ENCODE data around the gene CNTN5.

CNTN5 gene

DNA sequence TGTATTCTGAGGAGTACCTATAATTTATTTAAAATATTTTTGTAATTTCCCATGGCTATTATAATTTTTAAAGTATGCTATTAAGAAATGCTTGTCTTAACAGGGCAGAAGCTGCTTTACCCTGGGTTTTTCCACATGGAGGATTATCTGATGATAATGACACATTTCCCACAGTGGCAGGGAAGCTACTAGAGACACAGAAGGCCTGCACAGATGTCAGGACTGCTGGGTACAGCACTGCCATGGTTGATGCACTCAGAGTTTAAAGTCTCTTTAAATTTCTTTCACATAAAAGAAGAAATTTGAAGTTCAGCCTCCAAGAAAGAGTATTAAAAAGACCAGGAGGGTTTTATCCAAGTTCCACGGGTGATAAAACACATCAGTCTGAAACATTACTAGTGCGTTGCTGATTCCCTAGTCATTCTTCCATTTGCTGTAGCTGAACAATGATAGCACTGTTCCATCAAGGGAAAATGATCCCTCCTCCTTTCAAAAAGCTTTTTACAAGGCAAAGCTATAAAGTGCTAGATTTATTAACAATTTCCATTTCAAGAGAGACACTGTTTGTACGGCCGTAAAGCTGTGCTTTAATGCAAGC, 363.0 kb downstream of the CNTN5 start:
- DNase-seq (ENCODE audit: low read depth), result no peak

DNA sequence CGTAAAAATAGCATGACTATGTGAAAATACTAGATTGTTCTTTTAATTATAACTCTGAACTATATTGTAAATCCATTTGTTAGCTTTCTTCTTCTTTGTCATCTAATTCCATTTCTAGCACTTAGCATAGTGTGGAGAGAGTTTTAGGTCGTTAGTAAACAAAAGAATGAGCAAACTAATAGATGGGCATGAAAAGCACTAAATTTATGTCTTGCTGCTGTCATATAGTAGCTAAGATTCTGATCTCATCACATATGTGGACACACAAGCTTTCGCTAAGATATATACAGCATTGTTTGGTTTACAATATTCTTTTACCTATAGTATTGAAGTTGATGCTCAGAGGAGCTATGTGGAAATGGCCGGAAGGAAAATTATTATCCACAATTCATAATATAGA, 370.5 kb downstream of the CNTN5 start:
- DNase-seq (ENCODE audit: low read depth), result no peak

DNA sequence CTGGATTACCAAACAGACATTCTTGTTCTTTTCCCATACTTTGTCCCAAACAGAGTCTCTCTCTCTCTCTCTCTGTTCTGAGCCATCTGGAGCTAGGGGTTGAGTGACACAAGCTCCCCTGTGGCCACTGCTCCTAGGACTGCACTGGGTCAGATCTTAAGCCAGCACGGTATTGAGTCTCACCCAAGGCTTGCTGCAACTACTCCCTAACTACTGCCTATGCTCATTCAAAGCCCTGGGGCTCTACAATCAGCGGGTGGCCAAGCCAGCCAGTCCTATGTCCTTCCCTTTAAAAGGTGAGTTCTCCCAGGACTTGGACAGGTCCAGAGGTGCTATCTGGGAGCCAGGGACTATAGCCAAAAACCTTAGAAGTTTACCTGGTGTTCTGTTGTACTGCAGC, 385.6 kb downstream of the CNTN5 start:
- no peak for DNase-seq (ENCODE audit: low read depth)

DNA sequence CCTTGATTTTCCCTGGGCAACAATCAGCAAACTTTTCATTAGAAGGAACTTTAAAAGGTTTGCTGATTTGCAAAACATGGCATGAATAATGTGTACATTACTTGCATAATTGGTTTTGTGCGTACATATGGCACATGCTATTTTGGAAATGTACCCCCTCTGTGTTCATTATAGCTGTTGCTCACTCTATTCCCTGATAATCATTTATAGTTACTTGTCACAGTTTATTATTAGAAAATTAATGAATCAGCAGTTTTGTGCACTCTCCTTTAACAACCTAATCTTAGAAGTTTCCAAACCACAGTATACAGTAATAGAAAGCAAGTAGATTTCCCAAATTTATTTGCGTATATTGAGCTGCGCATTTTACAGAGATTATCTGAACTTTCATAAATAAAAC, 389.9 kb downstream of the CNTN5 start:
- no peak for DNase-seq (ENCODE audit: low read depth)

DNA sequence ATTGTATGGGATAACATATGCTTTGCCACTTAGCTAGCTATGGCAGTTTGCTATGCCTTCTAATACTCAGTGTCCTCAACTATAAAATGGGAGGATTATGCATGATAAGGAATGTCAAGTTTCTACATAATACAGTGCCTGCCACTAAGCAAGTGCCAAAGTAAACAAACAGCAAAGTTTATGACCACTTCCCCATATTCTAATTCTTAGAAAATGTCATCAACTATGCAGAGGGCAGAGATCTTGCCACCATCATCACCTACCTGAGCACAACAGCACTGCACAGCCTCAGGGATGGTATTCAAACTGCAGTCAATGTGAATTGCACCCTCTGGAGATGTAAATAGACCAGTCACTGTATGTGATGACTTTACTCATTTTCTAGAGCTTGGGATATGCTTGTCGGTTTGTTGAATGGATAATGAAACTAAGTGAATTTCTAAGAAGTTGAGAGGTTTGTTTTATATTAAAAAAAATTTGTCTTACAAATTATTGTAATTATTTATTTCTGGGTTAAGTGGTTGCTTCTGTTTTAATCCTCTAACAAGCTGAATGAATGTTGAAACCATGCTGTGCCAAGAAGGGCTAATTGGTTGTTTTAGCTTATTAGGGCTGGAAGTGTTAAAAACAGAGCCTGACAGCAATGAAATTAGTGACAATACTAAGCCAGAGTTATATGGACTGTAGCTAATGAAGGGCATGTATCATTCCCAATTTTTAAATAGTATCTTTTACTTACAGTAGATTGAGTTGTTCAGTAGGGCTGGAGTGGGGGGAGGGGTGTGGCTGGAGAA, 398.4 kb downstream of the CNTN5 start:
- no peak for DNase-seq (ENCODE audit: low read depth)

DNA sequence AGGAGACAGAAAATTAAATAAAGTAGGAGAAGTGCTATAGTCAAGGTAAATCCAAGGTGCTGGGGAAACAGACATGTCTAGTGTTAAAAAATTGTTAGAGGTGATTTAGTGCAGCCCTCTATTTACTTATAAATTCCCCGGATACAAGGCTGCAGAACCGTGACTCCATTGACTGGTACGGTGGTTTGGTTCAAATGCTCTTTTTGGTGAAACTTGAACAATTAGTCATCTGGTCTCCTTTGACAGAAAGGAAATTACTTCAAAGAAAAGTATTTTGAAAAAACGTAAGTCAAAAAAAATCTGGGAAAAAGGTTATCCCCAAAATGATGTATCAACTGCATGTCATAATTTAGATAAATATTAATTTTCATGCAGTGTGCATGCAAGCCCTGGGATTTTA, 399.2 kb downstream of the CNTN5 start:
- no peak for DNase-seq (ENCODE audit: low read depth)

DNA sequence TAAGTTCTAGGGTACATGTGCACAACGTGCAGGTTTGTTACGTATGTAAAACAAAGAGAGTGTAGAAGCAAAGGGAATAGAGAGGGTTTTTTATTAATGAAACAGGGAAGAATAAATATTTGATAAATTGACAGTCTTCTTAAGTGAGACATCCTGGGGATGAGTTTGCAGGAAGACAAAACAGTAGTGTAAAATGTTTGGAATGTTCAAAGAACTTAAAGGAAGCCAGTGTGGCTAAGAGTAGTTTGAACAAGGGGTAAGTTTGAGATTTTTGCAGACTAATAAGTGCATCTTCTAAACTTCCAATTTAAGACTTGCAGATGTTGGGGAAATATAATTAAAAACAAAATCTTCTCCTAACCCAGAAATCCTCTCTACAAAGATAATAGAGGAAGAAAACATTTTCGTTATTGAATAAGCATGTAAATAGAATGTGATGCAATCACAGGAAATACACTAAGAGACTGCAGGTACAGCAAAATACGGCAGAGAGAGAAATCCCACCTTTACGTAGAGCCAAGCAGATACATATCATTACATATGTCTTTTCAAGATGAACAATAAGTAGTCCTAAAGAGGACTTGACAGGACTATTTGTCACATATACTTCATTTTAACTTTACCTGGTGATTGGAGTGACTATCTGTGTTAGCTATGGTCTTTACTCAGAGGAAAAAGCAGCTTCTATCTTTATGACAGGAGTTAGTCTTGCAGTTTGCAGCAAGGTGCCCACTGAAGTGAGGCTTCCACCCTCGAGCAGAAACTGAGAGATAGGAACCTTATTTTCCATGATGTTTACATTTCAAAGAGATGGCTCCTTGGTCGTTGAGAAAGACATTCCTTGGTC, 402.1 kb downstream of the CNTN5 start:
- DNase-seq (ENCODE audit: low read depth), result no peak

DNA sequence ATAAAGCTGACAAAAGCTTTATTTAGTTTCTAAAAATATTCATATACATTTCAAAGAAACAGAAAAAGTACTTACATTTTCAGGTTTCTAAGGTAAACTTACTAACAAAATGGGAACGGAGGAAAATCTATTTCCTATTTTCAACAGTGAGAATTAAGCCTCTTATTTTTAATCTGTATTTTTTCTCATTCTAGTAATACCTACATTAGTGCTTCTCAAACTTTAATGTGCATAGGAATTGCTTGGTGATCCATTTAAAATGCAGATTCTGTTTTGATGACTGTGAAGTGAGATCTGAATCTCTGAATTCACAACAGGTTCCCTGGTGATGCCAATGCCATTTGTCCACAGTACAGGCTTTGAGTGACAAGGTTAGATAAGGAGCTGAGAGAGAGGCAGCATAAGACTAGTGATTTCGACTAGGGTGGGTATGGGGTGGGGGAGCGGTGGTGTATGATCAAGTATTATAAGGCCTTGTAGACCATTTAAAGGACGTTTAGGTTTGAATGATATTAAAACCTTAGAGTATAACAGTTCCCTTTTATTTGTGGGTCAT, 402.8 kb downstream of the CNTN5 start:
- DNase-seq (ENCODE audit: low read depth), result no peak

DNA sequence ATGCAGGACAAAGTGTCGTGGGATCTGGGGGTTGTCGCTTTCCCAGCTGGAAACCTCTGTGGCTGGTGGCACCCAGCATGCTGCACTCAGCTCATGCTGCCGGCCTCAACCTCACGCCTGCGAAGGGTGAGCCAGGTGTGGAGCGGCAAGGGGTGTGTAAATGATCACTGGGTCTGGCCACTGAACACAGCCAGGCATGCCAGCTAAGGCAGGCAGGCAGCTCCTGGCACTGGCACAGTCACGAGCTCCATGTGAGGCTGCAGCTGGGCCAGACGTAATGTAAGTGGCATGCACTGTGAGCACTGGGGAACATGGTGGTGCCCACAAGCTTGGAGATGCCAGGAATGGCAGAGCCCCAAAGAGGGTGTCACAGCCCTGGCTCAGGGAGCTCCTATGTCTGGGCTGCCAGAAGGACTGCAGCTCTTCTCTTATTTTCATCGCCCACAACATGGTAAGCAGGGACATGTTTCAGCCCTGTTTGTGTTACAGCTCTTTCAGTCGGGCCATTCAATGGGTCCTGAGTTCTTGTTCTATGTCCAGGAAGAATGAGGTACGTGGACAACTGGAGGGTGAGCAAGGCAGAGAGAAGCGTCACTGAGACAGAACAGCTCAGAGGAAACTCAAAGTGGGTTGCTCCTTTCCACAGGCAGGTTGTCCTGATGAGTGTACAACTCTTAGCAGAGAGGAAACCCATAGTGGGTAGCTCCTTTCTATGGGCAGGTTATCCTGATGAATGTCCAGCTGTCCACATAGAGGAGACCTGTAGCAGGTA, 403.8 kb downstream of the CNTN5 start:
- no peak for DNase-seq (ENCODE audit: low read depth)

DNA sequence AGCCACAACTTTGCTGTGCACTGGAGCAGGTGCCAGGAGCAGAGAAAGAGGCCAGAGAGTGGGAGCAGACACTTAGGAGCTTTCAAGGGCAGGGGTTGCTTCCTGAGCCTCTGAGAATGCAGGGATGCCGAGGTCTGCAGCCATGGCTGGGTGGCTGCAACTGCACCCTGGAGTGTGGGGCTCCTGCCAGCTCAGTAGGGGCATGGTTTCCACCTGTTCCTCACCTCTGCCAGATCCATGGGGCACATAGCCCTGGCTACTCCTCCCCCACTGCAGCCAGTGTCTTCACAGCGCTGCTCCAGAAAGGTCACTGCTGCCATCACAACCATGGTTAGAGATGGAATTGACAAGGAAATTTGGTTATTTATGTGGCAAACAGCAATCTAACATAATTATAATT, 404.8 kb downstream of the CNTN5 start:
- DNase-seq (ENCODE audit: low read depth), result no peak

DNA sequence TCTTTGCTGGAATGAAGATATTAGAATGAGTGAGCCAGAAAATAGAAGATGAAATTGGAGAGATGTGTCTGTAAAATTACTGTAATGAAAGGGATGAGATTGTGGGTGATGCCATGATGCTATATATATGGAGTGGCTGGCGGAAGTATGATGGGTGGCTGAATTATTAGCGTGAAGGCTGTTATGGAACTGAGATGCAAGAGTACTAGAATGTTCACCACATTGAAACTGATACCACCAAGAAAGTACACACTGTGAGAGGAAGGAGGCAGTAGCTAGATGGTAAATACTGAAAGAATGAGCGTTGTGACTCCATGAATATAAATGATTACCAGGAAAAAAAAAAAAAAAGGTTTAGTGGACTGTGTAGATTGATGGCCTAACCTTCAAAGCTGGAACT, 411.9 kb downstream of the CNTN5 start:
- no peak for DNase-seq (ENCODE audit: low read depth)

DNA sequence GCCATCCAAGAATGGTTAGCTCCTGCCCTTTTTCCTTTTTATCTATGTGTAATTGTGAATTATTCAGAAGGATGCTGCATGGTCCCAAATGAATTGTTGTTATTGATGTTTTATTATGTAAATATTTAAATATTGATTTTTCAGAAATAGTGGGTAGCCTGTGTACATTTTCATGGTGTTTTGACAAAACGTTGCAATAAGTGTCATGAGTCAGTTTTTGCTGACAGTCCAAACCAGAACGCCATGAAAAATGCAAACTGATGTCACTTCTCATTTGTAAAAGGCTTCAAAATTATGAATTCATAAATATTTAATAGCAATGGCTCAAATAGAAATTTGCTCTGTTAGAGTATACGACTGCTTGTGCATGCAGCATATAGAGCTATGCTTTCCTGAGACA, 422.5 kb downstream of the CNTN5 start:
- no peak for DNase-seq (ENCODE audit: low read depth)

DNA sequence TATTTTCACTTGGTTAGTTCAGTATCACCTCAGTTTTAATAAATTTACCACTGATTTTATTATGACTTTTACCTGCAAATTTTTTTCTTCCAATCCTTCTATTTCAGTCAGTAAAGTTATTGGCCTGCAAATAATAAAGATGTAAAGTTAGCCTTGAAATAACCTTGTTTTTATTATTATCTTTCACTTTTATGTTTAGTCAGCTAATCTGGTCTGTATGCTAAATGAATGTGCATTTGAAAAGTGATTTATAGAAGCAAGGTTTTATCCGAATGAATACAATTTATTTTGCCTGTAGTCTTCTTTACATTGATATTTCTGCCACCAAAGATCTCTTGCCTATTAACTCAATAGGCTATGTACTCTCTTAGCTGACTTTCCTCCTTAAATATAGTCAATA, 425.7 kb downstream of the CNTN5 start:
- no peak for DNase-seq (ENCODE audit: low read depth)

DNA sequence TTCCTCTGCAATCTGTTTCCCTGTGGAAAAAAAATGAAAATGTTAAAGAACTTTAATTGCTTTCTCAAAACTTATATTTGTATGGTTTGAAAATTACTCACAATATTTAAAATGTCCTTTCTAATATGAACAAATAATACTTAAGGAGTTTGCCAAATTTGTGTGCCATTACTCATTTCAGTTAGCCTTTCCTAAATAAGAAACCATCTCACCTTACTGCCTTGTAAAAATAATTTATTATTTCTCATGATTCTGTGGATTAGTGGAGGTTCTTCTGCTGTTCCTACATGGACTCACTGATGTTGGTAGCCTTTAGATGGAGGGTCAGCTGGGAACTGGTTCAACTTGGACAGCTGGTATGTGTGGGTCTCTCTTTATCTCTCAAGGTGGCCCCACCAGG, 428.6 kb downstream of the CNTN5 start:
- DNase-seq (ENCODE audit: low read depth), result no peak

DNA sequence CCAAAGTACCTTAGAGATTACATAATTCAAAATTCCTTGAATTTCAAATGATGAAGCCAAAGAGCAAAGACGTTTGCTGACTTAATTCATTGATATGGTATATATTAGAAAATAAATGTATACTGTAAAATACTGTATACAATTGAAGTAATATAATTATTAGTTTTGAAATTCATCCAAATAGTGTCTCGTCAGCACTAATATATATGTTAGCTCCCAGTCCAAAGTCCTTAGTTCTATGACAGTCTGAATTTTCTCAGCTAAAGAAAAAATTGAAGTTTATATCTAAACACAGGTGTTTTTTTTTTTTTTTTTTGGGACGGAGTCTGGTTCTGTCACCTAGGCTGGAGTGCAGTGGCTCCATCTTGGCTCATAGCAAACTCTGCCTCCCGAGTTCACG, 431.3 kb downstream of the CNTN5 start:
- DNase-seq (ENCODE audit: low read depth), result no peak

DNA sequence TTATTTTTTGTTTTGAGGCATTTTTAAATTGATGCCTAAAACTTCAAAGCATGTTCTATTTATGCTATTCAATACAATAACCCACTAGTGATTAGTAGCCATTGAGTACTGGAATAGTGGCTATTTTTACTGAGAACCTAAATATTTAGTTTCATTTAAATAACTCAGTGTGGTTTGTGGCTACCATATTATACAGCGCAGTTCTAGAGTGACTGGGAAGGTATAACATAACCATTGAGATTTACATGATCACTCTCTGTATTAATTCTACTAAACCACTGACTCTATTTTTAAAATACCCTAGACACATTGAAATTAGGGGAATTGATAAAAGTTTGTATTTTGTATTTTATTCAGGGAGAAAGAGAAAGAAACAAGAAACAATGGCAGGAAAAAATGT, 441.2 kb downstream of the CNTN5 start:
- no peak for DNase-seq (ENCODE audit: low read depth)

DNA sequence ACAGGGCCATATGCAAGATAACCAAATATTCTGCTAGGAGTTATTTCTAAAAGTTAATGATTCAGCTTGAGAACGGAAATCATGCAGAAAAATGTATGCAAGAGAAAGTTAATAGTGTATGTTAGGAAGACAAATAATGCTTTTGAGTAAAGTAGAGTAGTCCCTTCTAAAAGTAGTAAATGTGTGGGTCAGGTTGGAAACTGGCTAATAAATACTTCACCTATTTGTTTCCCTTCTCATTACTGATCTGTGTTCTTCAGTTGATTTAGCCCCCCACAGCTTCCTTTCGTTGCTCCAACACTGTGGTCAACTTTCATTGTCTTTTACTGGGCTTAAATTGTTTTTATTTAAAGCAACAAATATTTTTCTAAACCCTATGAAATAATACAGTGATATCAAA, 444.2 kb downstream of the CNTN5 start:
- DNase-seq (ENCODE audit: low read depth), result no peak

DNA sequence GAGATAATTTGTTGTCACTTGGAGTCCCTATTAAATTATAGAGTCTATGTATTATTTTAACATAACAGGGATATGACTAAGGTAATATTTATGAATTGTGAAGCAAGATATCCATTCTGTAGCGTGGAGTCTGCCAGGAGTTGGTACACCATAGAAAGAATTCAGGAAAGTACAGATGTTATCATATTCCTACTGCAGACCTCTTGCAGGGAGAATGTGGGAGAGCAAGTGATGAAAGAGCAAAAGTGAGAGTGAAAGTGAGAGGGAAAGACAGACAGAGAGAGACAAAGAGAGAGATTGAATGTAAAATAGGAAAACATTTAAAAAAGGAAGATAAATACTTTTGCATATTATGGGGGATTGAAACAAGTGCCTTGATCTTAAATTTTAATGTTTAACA, 468.8 kb downstream of the CNTN5 start:
- DNase-seq (ENCODE audit: low read depth), result no peak

DNA sequence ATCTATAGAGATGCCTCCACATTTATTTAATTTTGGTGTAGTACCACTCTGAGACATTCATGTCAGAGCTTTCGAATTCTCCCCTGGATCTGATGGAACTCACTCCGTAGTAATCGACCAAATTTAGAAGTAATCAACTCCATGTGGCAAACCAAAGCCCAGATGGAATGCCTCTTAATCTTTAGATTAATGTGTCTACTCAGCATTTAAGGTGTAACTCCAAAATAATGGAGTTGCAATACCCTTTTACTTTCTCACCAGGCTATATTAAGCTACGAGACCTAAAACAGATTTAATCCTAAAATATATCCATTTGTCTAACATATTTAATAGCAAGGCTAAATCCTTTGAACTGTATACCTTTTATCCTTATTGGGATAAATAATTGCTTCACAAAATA, 473.3 kb downstream of the CNTN5 start:
- DNase-seq (ENCODE audit: low read depth), result no peak

DNA sequence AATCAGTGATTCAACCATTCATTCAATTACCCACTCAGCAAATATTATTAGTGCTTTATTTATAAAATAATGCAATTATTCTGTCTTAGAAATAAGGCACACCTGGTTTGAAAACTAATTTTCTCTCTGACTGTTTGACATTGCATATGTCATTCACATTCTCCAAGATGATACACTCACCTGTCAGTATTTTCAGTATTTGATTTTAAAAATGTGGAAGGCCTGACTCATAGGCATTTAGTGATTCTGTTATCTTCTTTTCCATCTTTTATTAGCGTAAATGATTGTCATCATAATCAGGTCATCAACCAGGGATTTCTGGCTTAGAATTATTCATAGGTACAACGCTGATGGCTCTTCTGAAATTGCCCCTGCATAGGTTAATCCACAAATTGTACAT, 480.9 kb downstream of the CNTN5 start:
- DNase-seq (ENCODE audit: low read depth), result no peak

DNA sequence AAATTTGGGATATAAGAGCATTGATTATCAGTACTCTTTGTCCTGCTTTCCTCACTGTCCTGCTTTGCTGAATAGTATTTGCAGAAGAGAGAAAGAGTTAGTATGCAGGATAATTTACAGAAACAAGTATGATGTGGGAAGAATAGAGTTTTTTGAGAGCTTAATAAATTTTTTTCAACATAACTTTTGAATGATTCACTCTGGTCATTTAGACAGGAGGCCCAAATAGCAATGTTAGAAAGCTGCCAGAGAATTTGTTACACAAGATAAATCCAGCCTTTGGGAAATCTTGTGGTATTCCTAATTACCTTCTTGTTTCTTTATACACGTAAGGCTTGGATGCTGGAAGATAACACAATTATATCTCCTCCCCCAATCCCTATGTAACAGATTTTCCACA, 484.6 kb downstream of the CNTN5 start:
- DNase-seq (ENCODE audit: low read depth), result no peak

DNA sequence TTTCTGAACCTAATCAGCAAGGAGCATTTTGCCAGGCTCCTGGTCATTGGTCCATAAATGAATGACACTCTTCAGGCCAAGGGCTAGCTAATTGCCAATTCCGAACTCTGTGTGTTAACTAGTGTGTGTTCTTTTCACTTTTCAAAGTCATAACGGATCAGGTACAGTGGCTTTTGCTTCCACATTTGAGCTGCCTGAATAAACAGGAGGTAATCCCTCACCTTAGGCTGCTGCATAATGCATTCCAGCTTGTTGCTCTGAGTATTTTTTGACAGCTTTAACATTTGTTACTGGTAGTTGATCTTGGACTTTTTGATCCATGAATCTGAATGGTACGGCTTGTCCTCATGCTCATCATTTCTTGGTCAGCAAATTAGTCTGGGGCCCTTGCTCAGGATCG, 485.1 kb downstream of the CNTN5 start:
- no peak for DNase-seq (ENCODE audit: low read depth)

Data from activated T-cell treated with anti-CD3 and anti-CD28 coated beads for 1 hour (primary cell).